CD4-positive, alpha-beta T cell treated with Interleukin-15 for 1 hour (primary cell): ENCODE results near the gene PBX4.

Experiments used
- DNase-seq: peaks from one replicate; pipeline ENCODE4 v3.0.0-alpha.2; 2020

PBX4 gene

DNA sequence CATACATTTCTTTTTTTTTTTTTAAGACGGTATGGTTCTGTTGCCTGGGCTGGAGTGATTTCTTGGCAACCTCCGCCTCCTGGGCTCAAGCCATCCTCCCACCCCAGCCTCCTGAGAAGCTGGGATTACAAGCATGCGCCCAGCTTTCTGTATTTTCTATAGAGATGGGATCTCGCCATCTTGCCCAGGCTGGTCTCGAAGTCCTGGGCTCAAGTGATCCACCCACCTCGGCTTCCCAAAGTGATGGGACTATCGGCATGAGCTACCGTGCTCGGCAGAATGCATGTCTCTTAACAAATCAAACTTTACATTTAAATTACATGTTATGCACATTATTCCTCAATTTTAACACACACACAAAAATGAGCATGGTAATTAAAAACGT is 101.3 kb downstream of the PBX4 start:
- DNase-seq = no peak

DNA sequence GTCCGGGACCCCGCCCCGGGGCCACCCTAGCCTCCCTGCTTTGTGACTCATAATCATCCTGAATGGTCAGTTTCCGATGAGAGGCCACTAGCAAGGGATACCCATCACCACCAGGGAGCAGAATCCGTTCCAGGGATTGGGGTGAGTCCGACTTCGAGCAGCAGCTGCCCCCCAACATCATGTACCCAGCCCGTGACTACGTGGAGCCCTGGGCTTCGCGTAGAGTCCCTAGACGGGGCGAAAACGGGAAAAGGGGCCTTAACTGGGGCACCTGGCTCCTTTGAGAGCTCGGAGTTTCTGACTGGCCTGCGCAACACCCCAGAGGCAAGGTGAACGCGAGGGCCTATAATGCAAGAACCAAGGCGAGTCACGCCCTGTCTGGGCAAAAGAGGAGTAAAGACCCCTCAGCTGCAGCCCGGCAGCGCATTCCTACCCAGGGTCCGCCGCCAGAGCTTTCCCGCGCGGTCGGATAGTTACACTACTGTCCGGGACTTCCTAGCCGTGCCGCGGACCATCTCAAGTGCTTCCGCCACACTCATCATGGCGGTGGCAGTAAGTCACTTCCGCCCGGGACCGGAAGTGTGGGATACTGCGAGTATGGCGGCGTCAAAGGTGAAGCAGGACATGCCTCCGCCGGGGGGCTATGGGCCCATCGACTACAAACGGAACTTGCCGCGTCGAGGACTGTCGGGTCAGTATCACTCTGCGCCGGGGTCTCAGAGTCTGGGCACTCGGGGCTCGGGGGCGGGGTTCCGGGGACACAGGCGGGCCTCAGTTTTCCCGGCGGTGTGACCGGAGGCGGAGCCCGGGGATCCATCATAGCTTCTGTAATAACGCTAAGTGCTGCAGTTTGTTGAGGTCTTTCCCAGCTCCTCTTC is 102.6 kb downstream of the PBX4 start, which contains the start of gene NDUFA13:
Gene NDUFA13 (plus strand): TSS at position 584 of the 878 bp plus-strand sequence. CDS start 14 bp downstream, at position 598.
- peak; percentile 91 for DNase-seq

DNA sequence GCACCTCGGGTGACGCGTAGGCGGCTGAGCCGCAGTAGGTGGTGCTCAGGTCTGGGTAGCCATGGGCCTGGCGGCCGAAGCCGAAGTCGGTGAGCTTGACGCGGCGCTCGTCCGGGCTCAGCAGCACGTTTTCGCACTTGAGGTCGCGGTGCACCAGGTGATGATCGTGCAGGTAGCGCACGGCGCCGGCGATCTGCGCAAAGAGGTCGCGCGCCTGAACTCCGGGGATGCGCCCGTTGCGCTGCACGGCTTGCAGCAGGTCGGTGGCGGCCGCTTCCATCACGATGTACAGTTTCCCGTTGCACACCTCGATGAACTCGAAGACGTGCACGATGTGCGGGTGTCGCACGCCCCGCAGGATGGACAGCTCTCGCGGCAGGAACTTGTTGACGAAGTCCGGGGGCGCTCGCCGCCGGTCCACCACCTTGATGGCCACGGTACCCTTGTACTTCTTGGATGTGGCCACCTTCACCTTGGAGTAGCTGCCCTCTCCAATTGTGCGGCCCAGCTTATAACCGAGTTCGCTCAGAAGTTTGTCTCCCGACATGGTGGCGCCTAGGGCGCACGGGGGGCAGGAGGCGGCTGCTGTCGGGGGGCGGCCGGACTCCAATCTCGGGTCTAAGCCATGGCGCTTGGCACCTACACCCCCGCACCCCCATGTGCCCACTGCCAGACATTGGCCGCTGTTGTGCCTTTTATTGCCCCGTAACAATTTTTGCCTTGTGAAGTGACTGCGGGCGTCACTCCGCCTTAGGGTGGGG is 103.4 kb downstream of the PBX4 start, which contains the start of gene TSSK6:
Gene TSSK6 (minus strand): TSS at position 668 of the 761 bp plus-strand sequence. CDS start 121 bp downstream, at position 547.
- DNase-seq = no peak

DNA sequence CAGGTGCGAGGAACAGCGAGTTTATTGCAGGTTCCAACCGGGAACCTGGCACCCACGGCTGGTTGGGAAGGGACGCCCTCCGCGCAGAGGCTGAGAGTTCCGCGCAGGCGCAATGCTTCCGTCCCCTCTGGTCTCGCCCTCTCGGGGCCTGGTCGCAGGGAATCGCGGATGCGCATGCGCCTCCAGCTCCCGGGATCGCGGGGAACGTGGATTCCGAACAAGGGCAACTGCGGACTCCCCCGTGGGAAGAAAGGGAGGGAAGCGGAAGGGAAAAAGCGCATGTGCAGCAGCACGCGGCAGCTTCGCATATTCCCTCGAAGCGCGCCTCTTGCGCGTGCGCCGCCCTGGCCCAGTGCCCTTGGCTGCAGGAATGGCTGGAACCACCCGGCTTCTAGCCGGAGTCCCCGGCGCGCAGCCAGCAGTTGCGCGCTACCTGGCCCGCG is 104.3 kb downstream of the PBX4 start:
- DNase-seq = peak; percentile 33

DNA sequence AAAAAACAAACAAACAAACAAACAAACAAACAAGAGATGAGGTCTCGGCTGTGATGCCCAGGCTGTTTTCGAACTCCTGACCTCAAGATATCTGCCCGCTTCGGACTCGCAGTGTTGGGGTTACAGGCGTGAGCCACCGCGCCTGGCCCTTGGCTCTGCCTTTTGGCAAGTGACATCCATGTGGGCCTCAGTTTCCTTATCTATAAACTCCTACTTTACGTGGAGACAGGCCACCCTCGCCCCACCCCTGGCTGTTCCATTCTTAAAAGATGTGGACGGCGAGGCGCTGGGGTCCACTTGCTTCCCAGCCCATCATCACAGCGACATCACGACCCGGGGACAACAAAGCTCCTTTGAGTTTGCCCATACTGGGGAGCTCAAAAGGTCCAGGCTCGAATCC is 104.8 kb downstream of the PBX4 start:
- DNase-seq = no peak
